AG09309 (cell line): ENCODE data around the gene PPFIA4.

Experiments
- DNase-seq: peaks from one replicate; pipeline ENCODE4 v3.0.0-alpha.2; 2010; ENCODE audit warnings: low read depth
- H3K4me3 ChIP-seq: 2 replicates; pipeline ENCODE4 v1.5.1; 2011; ENCODE audit warnings: mild to moderate bottlenecking, low read depth, low read length, moderate library complexity; ENCODE audit not compliant: control insufficient read depth
- CTCF ChIP-seq: IDR thresholded peaks from 2 replicates; pipeline ENCODE4 v1.5.1; 2011; ENCODE audit warnings: mild to moderate bottlenecking, low read depth, low read length, inconsistent platforms; ENCODE audit not compliant: insufficient read depth, control insufficient read depth; ENCODE audit errors: missing control alignments

The PPFIA4 gene

GRCh38 chr1:203051841-203052324 is 25.6 kb downstream of the PPFIA4 start:
- DNase-seq, result no peak

GRCh38 chr1:203052601-203053000 is 26.3 kb downstream of the PPFIA4 start:
- no peak for DNase-seq
- no peak for TF ChIP-seq CTCF
- H3K4me3 ChIP-seq, result no peak overlapping the region

More at GRCh38 chr1:203051841-203052324, 25.6 kb downstream of the PPFIA4 start:
- no peak overlapping the region for H3K4me3 ChIP-seq
- no peak for TF ChIP-seq CTCF

GRCh38 chr1:203054184-203054583 is 27.9 kb downstream of the PPFIA4 start:
- TF ChIP-seq CTCF, result no peak
- DNase-seq, result no peak
- no peak overlapping the region for H3K4me3 ChIP-seq

- H3K4me3 ChIP-seq, result no peak overlapping the region
- TF ChIP-seq CTCF, result no peak
Observed at GRCh38 chr1:203054642-203055041, 28.4 kb downstream of the PPFIA4 start.

GRCh38 chr1:203055161-203055799 is 29.0 kb downstream of the PPFIA4 start:
- TF ChIP-seq CTCF, result no peak
- no peak for DNase-seq
- H3K4me3 ChIP-seq, result no peak overlapping the region

More at GRCh38 chr1:203054642-203055041, 28.4 kb downstream of the PPFIA4 start:
- DNase-seq, result no peak

- no peak for DNase-seq
- TF ChIP-seq CTCF, result no peak
- H3K4me3 ChIP-seq, result no peak overlapping the region
Observed at GRCh38 chr1:203056012-203056411, 29.7 kb downstream of the PPFIA4 start.
